RCC 7860 (cell line): Measurements from ENCODE around the gene DIAPH1.
A peak's percentile ranks its signal among the peaks of the same experiment; 100 is the strongest.

Source experiments
- DNase-seq: peaks from one replicate; pipeline ENCODE4 v3.0.0-alpha.2; 2015; ENCODE audit warnings: low spot score
- FAIRE-seq: peaks from 2 replicates; lab custom pipeline; 2012; peaks lifted over from hg19 to GRCh38; lab: Jason Lieb, UNC

The DIAPH1 gene

GRCh38 chr5:141618804-141619554, at the start of gene DIAPH1:
Gene DIAPH1 (minus strand): TSS chr5:141619000. CDS start chr5:141618914, 86 bp downstream.
- FAIRE-seq (peak; percentile 67), DNase-seq (peak; percentile 89)

GRCh38 chr5:141665995-141666940, 47.5 kb upstream of the DIAPH1 start:
- no peak for DNase-seq
- no peak for FAIRE-seq

DNA sequence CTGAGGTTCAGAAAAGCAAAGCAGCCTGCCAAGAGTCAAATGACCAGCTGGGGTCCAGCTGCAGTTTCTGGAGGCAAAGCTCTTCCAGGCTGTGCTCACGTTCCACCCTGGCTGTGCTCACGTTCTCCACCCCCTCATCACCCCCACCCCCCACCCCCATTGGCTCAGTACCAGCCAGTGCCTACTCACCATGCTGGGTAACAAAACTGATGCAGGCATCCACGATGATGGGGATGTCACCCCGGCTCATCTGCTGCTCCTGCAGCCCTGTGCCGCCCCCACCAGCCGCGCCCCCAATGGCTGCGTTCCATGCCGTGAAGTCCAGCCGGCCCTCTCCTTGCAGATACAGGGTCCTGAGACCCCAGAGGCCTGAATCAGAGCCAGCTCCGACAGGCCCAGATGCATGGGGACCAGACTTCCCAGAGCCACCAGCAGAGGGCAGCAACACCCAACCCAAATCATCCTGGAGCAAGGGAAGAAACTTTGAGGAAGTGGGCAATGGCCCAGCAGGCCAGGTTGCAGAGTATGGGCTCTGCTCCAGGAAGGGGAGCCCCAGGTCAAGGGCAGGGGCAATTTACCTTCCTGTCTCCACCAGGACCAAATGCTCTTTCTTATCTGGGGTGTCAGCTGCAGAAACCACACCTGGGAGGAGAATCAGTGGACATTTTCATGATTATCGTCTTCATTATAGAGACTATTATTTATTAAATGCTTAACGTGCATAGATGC, 46.1 kb upstream of the DIAPH1 start:
- DNase-seq (peak; percentile 48), FAIRE-seq (no peak)

DNA sequence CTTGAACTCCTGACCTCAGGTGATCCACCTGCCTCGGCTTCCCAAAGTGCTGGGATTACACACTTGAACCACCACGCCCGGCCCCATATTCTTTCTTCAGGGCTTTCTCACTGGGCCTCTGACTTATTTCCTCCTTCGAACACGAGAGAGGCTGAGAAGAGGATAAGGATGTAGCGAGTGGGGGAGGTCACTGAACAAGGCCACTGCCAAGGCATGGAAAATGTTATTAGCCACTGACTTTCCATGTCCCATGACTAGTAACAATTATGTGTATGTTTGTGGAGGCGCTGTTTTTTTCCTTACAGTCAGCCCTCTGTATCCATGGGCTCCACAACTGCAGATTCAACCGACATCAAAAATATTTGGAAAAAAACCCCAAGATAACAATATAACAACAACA, 44.7 kb upstream of the DIAPH1 start:
- FAIRE-seq: no peak
- no peak for DNase-seq

- DNase-seq (no peak), FAIRE-seq (no peak)
Measured at GRCh38 chr5:141662028-141662427, 43.2 kb upstream of the DIAPH1 start.

- DNase-seq (peak; percentile 95), FAIRE-seq (peak; percentile 86)
Measured at GRCh38 chr5:141657937-141658545, 39.2 kb upstream of the DIAPH1 start.

- no peak for FAIRE-seq
- DNase-seq: no peak
Measured at GRCh38 chr5:141657404-141657803, 38.6 kb upstream of the DIAPH1 start.

- FAIRE-seq: no peak
- no peak for DNase-seq
Measured at GRCh38 chr5:141656396-141656795, 37.6 kb upstream of the DIAPH1 start.

- FAIRE-seq: no peak
- no peak for DNase-seq
Measured at GRCh38 chr5:141655020-141655419, 36.2 kb upstream of the DIAPH1 start.

- DNase-seq: peak; percentile 86
- FAIRE-seq: peak; percentile 68
Measured at GRCh38 chr5:141654298-141654697, 35.5 kb upstream of the DIAPH1 start.

GRCh38 chr5:141651728-141652105, 32.9 kb upstream of the DIAPH1 start:
- FAIRE-seq: no peak
- no peak for DNase-seq

DNA sequence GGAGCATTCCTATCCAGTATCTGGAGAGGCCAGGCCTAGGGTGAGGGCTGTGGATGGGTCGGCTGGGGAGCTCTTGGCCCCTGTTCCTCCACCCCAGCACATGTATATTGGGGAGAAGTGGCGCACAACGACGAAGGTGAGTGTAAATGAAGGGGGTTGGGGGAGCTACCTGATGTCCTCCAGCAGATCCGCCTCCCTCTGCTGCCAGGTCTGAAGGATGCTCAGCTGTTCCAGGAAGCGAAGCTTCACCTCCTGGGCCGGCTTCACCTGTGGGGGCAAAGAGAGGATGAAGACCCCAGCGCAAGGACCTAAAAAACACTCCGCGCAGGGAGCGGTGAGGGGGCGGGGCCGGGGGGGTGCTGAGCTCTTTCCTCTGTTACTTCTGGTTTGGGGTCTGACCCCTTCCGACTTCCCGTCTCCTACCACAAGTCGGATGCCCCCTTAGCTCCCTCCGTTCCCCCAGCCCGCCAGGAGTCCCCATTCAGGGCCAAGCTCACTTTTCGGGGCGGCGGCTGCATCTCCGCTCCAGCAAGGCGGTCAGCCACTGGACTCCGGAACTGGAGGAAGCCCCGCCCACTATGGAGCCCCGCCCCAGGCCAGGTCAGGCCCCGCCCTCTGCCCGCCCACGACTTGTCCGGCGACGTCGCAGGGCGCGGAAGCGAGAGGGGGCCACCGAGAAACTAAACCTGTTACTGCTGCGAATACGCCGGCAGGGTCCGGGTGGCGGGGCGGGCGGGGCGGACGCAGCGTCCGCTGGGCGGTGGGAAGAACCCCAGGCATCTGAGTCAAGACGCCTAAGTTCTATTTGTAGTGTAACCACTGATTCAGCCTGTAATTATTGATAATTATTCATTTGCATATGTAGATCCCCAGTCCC, 32.3 kb upstream of the DIAPH1 start, which contains the start of gene FCHSD1:
TSS of gene FCHSD1 (minus strand) at position 568 of the 877 bp plus-strand sequence. CDS start at position 518, 50 bp downstream.
- peak; percentile 64 for DNase-seq
- no peak for FAIRE-seq

GRCh38 chr5:141649972-141650371, 31.2 kb upstream of the DIAPH1 start:
- DNase-seq (no peak), FAIRE-seq (no peak)

GRCh38 chr5:141649056-141649688, 30.4 kb upstream of the DIAPH1 start:
- DNase-seq (no peak), FAIRE-seq (no peak)

DNA sequence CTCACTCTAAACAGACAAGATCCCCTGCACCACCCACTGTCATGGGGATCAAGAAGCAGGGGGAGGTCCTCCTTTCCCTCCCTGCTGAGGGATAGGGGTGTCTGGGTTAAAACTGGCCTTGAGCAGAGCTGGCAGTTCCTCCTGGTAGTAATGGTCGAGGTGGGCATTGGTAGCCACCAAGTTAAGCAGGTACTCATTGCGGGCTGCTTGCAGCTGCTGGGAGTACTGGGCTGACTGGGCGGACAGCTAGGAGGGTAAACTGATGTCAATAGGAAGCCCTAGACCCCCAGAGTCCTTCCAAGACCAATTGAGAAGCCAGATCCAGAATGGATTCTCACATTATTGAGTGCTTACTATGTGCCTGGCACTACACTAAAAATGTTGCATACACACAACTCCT, 29.1 kb upstream of the DIAPH1 start:
- FAIRE-seq (no peak), DNase-seq (no peak)

DNA sequence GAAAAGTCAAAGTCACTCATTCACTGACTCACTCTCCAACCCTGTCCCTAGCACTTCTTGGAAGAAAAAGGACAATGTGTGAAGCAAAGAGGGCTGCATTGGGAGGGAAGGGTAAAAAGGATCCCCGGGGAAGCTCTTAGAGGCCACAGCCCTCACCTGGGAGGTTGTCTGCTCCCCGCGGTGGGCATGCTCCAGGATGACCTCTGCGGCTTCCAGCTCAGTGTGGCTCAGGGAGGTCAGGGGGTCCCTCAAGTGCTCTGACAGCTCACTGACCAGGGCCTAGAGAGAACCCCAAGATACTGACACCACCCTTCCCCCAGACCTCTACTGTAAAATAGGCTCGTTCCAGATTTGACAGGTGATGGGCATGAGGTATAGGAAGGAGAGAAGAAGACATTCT, 28.4 kb upstream of the DIAPH1 start:
- FAIRE-seq (no peak), DNase-seq (no peak)

- DNase-seq (no peak), FAIRE-seq (no peak)
Measured at GRCh38 chr5:141646026-141646425, 27.2 kb upstream of the DIAPH1 start.

DNA sequence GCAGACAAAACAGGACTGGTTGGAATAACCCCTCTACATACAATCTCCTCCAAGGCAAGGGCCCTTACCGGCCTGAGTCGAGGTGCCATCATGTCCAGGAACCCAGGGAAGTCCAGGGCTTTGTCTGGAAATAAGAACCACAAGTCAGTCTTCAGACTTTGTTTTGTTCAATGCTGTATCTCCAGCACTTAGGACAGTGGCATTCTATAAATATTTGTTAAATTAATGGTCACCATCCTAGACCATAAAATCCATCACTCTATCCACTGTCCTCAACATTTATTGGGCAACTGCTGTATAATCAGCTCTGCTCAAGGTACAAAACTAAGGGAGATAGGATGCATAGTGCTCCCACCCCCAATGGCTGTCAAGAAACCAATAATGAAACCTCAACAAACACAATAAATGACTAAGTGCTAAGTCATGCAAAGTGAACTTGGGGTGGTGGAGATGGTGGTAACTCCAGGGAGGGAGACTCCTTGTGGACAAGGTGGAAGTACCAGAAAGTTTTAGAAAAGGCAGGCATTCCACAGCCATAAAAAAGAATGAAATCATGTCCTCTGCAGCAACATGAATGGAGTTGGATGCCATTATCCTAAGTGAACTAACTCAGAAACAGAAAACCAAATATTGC, 23.0 kb upstream of the DIAPH1 start:
- DNase-seq (peak; percentile 80), FAIRE-seq (peak; percentile 86)

- DNase-seq (no peak), FAIRE-seq (no peak)
Measured at GRCh38 chr5:141640698-141641097, 21.9 kb upstream of the DIAPH1 start.
